ENCODE results near the gene RARB.

- no peak for TF ChIP-seq CTCF (IDR thresholded peaks at IDR 0.05; ENCODE audit: poor library complexity, severe bottlenecking)
- TF ChIP-seq POLR2AphosphoS5 (IDR thresholded peaks at IDR 0.05), result no peak
- TF ChIP-seq EZH2 (IDR thresholded peaks at IDR 0.05; ENCODE audit: borderline replicate concordance, insufficient read depth, low read length, poor library complexity, severe bottlenecking), result no peak
- no peak for TF ChIP-seq EP300 (conservative IDR thresholded peaks at IDR 0.05; ENCODE audit: poor library complexity, severe bottlenecking)
Measured at GRCh38 chr3:25456723-25457670, 28.9 kb downstream of the RARB start.

Data from neural cell (in vitro differentiated cells).